Sigmoid colon (tissue), 4 donors: ENCODE data around the gene KIF5C.

Experiments
- CTCF ChIP-seq, 4 experiments: fragments of 450-650 bp in 3 of 4; fragments of 200-600 bp in 1 of 4; IDR thresholded peaks; one replicate each; pipeline ENCODE4 v1.5.1; 2016 to 2019; ENCODE audit warnings: antibody characterized with exemption in 4 of 4, mild to moderate bottlenecking in 3 of 4, moderate library complexity in 2 of 4
- EP300 ChIP-seq, 4 donors: sonication (generic); formaldehyde crosslinking; IDR thresholded peaks; one replicate each; pipeline ENCODE4 v1.6.1; 2017; ENCODE audit warnings: antibody characterized with exemption in 4 of 4
- POLR2A ChIP-seq, 2 donors: fragments of 450-650 bp; IDR thresholded peaks; one replicate each; pipeline ENCODE4 v1.6.1; 2016; ENCODE audit warnings: antibody characterized with exemption in 2 of 2, mild to moderate bottlenecking in 2 of 2, moderate library complexity in 2 of 2
- POLR2AphosphoS5 ChIP-seq, 4 donors: sonication (generic); formaldehyde crosslinking; IDR thresholded peaks; one replicate each; pipeline ENCODE4 v1.6.1; 2017; ENCODE audit warnings: antibody characterized with exemption in 4 of 4

GRCh38 chr2:149029307-149029965, 154.4 kb downstream of the KIF5C start:
- TF ChIP-seq POLR2A (IDR thresholded peaks at IDR 0.05) (no peak), CTCF (IDR thresholded peaks at IDR 0.05) (no peak), EP300 (IDR thresholded peaks at IDR 0.05) (no peak), POLR2AphosphoS5 (IDR thresholded peaks at IDR 0.05) (no peak)
